SU-DHL-6 (cell line): ENCODE results near the gene MYH11.

Experiments
- H2AFZ ChIP-seq: fragments of 200-600 bp; sonication (generic); 2 replicates; pipeline ENCODE4 v1.6.1; 2014; ENCODE audit warnings: low read depth, mild to moderate bottlenecking, moderate library complexity, mixed read lengths, antibody characterized with exemption, low read length; ENCODE audit not compliant: severe bottlenecking
- H3F3A ChIP-seq: fragments of 200-600 bp; shearing (Covaris generic); 2 replicates; pipeline ENCODE4 v1.6.0; 2016; ENCODE audit warnings: antibody characterized with exemption, mild to moderate bottlenecking; ENCODE audit not compliant: insufficient read depth
- H3K27ac ChIP-seq: fragments of 200-600 bp; sonication (generic); 2 replicates; pipeline ENCODE4 v1.5.1; 2016; ENCODE audit warnings: low read depth, mild to moderate bottlenecking, low read length, moderate library complexity, mixed read lengths
- H3K27me3 ChIP-seq: fragments of 200-600 bp; sonication (generic), shearing (Covaris generic); 2 replicates; pipeline ENCODE4 v1.6.0; 2014; ENCODE audit warnings: mild to moderate bottlenecking, low read length
- H3K36me3 ChIP-seq: fragments of 200-600 bp; sonication (generic); 2 replicates; pipeline ENCODE4 v1.6.1; 2014; ENCODE audit warnings: mild to moderate bottlenecking, low read length, mixed read lengths
- H3K4me2 ChIP-seq: fragments of 300-600, 200-600 bp; shearing (Covaris generic), sonication (generic); 2 replicates; pipeline ENCODE4 v1.6.0; 2014; ENCODE audit warnings: low read length, low read depth, mild to moderate bottlenecking; ENCODE audit not compliant: poor library complexity, severe bottlenecking
- H3K4me3 ChIP-seq: fragments of 200-600 bp; sonication (generic); 2 replicates; pipeline ENCODE4 v1.5.1; 2014; ENCODE audit warnings: antibody characterized with exemption, low read length, mild to moderate bottlenecking, mixed read lengths; ENCODE audit not compliant: insufficient read depth, poor library complexity, severe bottlenecking
- H3K79me2 ChIP-seq: fragments of 200-600 bp; sonication (generic); 2 replicates; pipeline ENCODE4 v1.6.1; 2014; ENCODE audit warnings: mild to moderate bottlenecking, low read length, moderate library complexity; ENCODE audit not compliant: insufficient read depth
- H3K9ac ChIP-seq: fragments of 200-600 bp; sonication (generic); 2 replicates; pipeline ENCODE4 v1.7.0; 2014; ENCODE audit warnings: mild to moderate bottlenecking, low read length
- H3K9me2 ChIP-seq: fragments of 200-600 bp; sonication (generic); replicated peaks from 2 replicates; pipeline ENCODE4 v1.6.1; 2014; ENCODE audit warnings: low read length; ENCODE audit not compliant: insufficient read depth
- H3K9me3 ChIP-seq: fragments of 200-600 bp; sonication (generic); 2 replicates; pipeline ENCODE4 v1.6.1; 2014; ENCODE audit warnings: low read length, mixed read lengths; ENCODE audit not compliant: insufficient read depth
- H4K20me1 ChIP-seq: fragments of 200-600 bp; sonication (generic); 2 replicates; pipeline ENCODE4 v1.6.1; 2014; ENCODE audit warnings: low read depth, mild to moderate bottlenecking, antibody characterized with exemption, low read length, moderate library complexity, mixed read lengths
- EZH2phosphoT487 ChIP-seq: fragments of 200-600 bp; sonication (generic), shearing (Covaris generic); conservative IDR thresholded peaks from 2 replicates; pipeline ENCODE4 v1.6.1; 2018; ENCODE audit warnings: mild to moderate bottlenecking, antibody characterized with exemption, low read length, moderate library complexity, mixed read lengths
- TF ChIP-seq, protein P1 (sequence below): fragments of 200-600 bp; sonication (generic); IDR thresholded peaks from one replicate; pipeline ENCODE4 v1.5.1; 2017; ENCODE audit warnings: antibody characterized with exemption, mild to moderate bottlenecking, low read length, moderate library complexity; ENCODE audit not compliant: insufficient read depth, poor library complexity, severe bottlenecking

The MYH11 gene

DNA sequence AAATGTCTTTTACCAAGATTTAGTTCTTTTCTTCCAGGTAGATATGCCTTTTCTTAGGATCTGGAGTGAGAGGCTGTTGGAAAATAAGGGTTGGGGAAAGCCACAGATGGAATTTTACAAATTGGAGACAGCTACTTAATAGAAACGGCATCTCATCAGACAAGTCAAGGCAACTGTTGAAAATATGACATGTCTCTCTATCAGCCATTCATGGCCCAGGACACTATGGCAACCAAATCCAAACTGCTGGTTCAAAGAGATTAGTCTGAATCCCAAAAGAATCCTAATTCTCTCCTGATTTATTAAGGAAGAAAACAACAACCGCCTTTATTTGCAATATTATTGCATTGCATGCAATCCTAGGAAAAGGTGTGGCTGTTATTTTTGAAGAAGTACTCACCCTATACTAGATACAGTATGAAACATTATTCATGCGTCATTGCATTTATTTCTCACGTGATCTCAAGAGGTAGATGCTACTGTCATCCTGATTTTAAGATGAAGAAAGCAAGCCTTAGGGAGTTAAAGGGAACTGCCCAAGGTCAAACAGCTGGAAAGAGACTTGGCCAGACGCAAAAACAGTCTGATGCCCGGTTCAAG lies 44.2 kb upstream of the MYH11 start:
- Histone ChIP-seq H3K27me3 (no peaks in the 10 kb centered on the region), H2AFZ (no peak overlapping the region), H4K20me1 (no peaks in the 10 kb centered on the region), H3F3A (no peaks in the 10 kb centered on the region), H3K9me3 (no peaks in the 10 kb centered on the region), H3K4me2 (no peak overlapping the region), H3K9ac (no peak overlapping the region), H3K9me2 (no peaks in the 10 kb centered on the region), H3K4me3 (no peak overlapping the region), H3K27ac (no peak overlapping the region), H3K36me3 (no peaks in the 10 kb centered on the region), H3K79me2 (no peaks in the 10 kb centered on the region)
- no peak for TF ChIP-seq EZH2phosphoT487
- TF ChIP-seq, protein P1, sequence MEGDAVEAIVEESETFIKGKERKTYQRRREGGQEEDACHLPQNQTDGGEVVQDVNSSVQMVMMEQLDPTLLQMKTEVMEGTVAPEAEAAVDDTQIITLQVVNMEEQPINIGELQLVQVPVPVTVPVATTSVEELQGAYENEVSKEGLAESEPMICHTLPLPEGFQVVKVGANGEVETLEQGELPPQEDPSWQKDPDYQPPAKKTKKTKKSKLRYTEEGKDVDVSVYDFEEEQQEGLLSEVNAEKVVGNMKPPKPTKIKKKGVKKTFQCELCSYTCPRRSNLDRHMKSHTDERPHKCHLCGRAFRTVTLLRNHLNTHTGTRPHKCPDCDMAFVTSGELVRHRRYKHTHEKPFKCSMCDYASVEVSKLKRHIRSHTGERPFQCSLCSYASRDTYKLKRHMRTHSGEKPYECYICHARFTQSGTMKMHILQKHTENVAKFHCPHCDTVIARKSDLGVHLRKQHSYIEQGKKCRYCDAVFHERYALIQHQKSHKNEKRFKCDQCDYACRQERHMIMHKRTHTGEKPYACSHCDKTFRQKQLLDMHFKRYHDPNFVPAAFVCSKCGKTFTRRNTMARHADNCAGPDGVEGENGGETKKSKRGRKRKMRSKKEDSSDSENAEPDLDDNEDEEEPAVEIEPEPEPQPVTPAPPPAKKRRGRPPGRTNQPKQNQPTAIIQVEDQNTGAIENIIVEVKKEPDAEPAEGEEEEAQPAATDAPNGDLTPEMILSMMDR = no peak

DNA sequence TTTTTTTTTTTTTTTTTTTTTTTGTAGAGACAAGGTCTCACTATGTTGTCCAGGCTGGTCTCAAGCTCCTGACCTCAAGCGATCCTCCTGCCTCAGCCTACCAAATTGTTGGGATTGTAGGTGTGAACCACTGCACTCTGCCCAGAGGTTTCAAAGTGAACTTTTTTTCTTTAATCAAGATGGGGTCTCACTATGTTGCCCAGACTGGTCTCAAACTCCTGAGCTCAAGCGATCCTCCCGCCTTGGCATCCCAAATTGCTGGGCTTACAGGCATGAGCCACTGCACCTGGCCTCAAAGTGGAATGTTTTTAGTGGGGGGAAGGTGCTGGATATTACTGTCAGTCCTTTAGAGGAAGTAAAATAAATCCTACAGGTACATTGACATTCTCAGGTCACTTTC lies 43.5 kb upstream of the MYH11 start:
- no peak for TF ChIP-seq EZH2phosphoT487
- TF ChIP-seq, protein P1 = no peak
- H3K9ac ChIP-seq = no peak overlapping the region
- H3K27ac ChIP-seq = no peak overlapping the region
- H3K27me3 ChIP-seq = no peaks in the 10 kb centered on the region
- H3F3A ChIP-seq = no peaks in the 10 kb centered on the region
- H3K9me3 ChIP-seq = no peaks in the 10 kb centered on the region
- H3K4me3 ChIP-seq = no peak overlapping the region
- no peaks in the 10 kb centered on the region for H3K36me3 ChIP-seq
- no peaks in the 10 kb centered on the region for H4K20me1 ChIP-seq
- no peak overlapping the region for H2AFZ ChIP-seq
- no peak overlapping the region for H3K4me2 ChIP-seq
- H3K79me2 ChIP-seq = no peaks in the 10 kb centered on the region
- H3K9me2 ChIP-seq = no peaks in the 10 kb centered on the region

DNA sequence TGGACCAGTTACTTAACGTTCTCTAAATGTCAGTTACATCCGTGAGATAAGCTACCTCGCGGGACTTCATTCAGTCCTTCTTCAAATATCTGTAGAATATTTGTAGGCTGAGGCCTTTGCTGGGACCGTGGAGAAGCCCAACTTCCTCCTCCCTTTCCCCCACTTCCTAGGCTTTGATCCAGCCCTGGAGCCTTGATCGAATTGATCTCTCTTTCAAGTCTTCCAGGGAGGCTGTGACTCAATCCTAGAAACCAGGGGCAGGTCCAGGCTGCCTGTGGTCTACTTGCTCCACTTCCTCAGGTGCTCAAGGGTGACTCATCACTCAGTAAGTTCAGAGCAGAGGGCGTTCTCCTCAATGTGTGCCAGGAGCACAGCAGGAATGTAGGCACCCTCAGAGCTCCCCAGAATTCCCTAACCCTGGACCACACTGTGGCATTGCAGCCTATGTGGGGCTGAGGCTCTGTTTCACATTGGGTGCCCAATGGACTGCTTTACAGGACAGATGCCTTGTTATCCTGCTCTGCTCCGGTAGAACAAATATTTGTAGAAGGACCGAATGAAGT lies 42.8 kb upstream of the MYH11 start:
- H2AFZ ChIP-seq = no peak overlapping the region
- no peaks in the 10 kb centered on the region for H3K27me3 ChIP-seq
- H3K4me3 ChIP-seq = no peak overlapping the region
- no peaks in the 10 kb centered on the region for H3K9me3 ChIP-seq
- no peaks in the 10 kb centered on the region for H3K36me3 ChIP-seq
- no peaks in the 10 kb centered on the region for H3K79me2 ChIP-seq
- TF ChIP-seq, protein P1 = no peak
- no peak for TF ChIP-seq EZH2phosphoT487
- H3K9me2 ChIP-seq = no peaks in the 10 kb centered on the region
- H3K9ac ChIP-seq = no peak overlapping the region
- H3K27ac ChIP-seq = no peak overlapping the region
- H3K4me2 ChIP-seq = no peak overlapping the region
- no peaks in the 10 kb centered on the region for H4K20me1 ChIP-seq
- H3F3A ChIP-seq = no peaks in the 10 kb centered on the region
